Glomerular visceral epithelial cell (primary cell): ENCODE measurements around the gene LCLAT1.
A peak's percentile ranks its signal among the peaks of the same experiment; 100 is the strongest.

ENCODE experiments used
- DNase-seq: peaks from one replicate; pipeline ENCODE4 v3.0.0-alpha.2; 2016; ENCODE audit errors: extremely low spot score

LCLAT1 gene

DNA sequence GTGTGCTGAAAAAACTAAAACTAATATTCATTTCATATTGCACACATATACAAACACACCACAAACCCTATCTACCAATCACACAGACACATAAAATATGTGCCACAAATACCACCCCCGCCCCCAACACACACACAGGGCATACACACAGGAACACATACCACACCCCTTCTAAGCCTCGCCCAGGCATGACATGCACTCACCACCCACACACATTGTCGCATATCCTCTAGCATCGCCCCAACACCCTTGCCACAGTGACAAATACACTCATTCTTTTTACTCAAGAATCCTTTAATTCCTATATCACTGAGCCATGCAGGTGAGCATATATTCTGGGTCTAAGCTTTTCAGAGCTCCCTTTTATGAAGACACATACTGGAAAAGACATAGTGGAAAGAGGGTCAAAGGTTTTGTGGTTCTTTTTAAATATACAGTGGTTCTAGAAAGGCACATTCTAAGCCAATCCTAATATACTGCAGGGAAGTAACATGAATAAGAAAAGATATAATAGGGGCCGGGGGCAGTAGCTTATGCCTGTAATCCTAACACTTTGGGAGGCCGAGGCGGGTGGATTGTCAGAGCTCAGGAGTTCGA is 24.5 kb upstream of the LCLAT1 start:
- peak; percentile 5 for DNase-seq

DNA sequence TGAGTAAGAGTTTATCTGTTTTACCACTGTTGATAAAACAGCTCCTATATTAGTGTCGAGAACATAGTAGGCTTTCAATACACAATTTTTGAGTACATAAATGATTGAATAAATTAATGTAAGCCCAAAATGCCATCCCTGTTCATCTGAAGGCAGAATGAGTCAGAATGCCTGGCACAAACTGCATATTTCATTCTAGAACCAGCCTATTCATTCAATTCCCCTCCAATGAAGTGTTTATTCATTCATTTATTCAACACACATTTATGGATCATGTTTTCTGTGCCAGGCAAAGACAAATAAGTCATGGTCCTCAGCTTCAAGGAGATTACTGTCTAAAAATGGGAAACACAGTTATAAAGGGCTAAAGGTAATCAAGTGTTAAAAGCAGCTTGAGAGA is 22.8 kb upstream of the LCLAT1 start:
- no peak for DNase-seq

DNA sequence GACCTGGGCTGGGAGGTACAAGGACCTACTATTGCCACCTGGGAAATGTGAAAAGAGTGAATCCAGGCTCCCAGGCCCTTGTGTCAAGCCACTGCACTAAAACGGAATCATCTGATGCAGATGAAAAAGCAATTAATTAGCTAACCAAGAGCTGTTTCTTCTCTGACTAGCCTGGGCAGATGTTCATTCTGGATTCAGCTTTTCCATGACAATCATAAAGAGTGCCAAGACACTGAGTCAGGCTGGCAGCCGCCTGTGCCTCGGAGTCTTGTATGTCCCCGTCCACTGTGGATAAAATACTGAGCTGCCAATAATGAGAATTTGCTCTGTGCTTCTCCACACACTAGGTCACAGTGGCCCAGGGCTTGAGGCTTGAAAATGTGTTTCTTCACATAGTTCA is 21.7 kb upstream of the LCLAT1 start:
- DNase-seq: no peak

DNA sequence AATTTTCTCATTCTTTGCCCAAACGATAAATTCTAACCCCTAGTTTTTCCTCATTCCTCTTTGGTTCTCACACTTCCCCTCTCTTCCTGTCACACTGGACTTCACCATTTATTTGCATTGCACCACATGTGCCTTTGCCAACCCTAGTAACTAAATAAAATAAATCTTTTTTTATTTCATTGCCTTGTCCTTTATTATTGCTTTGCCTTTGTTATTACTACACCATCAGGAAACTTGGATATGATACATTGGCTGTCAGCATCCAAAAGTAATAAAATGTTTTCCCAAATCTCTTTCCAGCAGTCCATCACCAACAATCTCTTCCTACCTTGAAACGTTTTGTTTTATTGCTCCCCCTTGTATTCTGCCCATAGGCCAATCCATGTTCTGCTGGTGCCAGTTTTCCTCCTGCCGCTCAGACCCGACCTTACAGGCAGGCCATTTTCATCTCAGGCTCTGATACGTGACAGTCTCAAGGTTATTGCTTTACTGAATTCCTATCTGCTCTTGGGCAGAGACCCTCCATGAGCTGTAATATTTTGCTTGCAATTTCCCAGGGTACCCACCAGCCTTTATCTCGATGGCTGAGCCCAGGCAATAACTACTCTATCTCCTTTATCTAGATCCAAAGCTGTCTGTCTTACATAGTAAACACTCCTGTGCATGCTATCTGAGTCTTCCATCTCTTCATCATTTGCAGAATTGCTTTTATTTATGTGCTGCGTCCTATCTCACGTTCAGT is 19.3 kb upstream of the LCLAT1 start:
- no peak for DNase-seq

DNA sequence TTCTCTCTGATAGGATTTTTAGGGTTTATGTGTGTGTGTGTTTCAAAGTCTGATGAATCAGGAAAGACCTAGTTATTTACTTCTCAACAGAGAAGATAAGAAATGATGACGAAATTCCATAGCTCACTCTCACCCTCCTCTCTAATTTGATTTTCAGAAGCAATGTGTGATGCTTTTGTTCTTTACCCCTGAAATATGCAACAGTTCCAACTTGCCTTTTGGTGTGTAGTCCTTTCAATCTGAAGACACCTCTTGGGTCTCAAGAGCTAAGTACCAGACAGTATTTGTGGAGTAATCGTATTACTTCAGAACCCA is 18.7 kb upstream of the LCLAT1 start:
- no peak for DNase-seq

DNA sequence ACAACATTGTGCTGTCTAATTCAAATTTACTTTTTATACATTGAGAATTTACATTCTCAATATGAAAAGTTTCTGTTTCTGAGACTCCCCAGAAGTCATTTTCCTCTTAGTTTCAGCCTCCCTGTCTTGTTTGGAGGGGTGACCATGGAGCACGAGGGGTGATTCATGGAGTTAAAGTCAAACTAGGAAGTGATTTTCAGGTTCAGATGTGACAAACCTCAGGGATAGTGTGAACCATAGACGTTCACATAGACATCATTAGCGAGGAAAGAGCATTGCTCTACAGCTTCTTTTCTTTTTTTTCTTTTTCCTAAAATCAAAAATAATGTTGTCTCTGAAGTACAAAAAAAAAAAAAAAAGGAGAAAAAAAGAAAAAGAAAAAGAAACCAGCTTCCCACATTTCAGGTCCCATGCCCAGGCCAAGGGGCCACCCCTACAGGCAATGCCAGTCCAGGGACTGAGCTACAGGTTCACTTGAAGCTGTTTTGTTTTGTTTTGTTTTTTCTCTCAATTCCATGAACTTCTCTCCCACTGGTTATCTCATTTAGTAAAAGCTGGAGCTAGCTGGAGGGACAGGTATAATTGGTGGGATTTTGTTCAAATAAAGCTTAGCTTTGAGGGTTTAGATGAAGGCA is 18.1 kb upstream of the LCLAT1 start:
- no peak for DNase-seq

DNA sequence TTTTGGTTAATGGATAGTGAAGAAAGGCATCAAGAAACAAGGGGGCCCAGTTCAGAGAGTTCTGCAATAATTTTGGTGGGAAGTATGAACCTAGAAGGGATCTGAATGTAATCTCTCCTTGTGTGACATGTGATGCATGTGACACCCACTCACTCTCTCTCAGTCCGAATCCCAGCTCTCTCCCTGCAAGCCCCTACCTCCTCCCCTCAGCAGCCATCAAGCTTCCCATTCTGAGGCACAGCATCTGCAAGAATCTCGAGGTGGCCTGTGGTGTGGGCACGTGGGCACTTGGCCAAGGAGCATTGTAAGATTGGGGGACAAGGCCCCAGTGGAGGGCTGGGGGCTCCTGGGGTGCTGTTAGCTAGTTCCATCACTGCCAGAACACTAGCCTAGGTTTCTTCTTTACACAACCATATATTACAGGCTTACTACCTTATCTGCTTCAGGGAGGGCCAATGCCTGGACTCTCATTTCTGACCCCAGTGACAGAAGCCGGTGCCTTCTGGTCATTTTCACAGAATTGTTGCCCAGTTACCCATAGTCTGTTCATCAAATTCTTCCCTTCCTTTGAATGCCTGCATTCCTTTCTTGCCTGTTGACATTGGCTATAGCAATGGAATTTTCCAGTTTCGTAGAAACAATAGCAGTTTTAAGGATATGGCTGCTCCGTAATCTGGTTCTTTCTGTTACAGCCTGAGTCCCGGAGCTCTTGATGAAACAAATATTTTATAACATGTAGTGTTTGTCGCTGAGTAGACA is 13.3 kb upstream of the LCLAT1 start:
- DNase-seq: no peak

DNA sequence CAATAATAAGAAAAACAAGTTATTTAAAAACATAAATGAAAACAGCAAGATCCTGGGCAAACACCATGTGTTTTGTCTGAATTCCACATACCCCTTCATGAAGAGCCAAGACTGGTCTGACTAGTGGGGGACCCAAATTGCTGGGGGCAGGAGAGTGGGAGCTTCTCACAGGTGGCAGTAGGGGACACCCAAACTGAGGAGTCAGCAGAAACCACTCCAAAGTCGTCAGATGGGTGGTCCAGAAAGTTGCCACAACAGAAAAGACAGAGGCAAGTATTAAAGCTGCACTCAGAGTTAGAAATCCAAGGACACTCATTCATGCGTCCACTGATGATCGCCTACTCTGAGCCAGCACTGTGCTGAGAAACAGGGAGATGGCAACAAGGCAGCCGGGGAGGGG is 12.3 kb upstream of the LCLAT1 start:
- no peak for DNase-seq

DNA sequence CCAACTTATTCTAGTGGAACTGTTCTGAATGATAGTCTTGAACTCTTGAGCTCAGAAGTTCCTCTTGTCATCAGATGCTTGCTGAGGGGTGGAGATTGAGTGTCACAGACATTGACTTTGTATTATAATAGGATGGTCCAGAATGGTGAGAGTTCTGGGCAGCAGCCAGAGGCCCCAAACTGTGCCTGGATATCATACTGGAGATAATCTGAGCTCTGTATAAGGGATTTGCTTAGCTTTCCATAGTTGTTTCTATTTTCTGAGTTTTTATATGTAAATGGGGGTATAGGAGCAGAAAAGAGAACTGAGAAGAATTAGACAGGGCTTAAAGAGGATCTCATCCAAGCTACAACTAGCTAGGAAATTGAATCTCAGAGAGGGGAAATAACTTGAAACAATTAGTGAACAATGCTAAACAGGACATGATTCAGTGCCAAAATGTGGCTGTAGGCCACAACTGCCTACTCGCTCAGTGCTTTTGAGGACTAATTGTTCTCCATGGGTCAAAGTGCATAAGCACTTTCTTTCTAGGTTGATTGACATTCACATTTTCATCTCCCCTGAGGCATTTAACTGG is 10.1 kb upstream of the LCLAT1 start:
- no peak for DNase-seq

DNA sequence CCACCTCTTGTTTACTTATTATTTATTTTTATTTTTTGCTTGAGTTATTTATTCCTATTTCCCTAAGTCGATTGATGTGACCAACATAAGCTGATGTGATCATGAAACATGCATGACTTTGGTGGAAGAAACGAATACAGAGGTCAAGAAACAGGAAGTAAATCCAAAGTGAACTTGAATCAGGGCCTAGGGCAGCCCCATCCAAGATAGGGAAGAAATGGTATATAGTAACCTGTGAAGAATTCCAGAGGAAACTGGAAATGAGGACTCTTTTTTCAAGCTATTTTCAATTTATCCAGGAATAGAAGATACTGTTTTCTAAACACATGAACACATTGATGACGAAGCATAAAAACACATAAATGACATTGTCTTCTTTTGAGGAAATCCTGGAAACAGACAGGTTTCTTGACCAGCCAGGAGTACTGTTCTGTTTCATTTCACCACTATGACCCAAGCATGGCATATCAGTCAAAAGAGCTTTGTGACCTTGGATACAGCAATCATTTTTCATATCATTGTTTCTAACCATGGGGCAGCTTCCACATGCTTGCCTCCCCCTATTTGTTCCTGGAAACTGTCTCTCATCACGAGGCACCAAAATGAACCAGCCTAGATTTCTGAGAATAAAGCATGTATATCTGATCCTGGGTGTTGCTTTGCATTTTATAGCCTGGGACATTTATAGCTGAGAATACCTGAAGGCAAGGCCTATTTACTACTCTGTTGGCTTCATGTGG is 9.1 kb upstream of the LCLAT1 start:
- no peak for DNase-seq

DNA sequence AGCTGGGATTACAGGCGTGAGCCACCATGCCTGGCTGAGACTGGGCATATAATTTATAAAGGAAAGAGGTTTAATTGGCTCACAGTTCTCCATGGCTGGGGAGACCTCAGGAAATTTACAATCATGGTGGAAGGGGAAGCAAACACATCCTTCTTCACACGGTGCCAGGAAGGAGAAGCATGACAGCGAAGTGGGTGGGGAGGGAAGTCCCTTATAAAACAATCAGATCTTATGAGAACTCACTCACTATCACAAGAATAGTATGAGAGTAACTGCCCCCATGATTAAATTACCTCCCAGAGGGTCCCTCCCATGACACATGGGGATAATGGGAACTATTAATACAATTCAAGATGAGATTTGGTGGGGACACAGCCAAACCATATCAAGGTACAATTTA is 7.8 kb upstream of the LCLAT1 start:
- DNase-seq: no peak

DNA sequence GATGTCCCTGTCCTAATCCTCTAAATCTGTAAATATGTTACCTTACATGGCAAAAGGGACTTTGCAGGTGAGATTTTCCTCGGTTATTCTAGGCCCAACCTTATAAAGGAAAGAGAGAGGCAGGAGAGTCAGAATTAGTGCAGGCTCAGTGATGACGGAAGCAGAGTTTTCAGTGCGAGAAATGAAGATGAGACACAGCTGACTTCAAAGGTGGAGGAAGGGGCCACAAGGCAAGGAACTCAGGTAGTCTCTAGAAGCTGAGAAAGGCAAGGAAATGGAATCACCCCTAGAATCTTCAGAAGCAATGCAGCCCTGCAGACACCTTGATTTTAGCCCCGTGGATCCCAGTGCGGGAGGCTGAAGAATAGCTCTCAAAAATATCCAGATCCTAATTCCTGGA is 7.2 kb upstream of the LCLAT1 start:
- no peak for DNase-seq

DNA sequence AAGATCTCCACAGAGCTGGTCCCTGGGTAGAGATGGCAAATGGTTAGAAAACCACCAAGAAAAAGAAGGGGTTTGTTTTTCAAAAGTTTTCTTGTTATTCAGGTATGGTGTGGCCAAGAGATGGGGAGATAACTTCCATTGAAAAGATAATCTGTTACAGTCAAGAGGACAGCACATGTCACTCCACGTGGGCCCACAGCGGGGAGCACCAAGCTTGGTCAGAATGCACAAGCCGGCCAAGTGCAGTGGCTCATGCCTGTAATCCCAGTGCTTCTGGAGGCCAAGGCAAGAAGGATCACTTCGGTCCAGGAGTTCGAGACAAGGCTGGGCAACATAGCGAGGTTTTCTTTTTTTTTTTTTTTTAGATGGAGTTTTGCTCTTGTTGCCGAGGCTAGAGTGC is 6.0 kb upstream of the LCLAT1 start:
- no peak for DNase-seq

DNA sequence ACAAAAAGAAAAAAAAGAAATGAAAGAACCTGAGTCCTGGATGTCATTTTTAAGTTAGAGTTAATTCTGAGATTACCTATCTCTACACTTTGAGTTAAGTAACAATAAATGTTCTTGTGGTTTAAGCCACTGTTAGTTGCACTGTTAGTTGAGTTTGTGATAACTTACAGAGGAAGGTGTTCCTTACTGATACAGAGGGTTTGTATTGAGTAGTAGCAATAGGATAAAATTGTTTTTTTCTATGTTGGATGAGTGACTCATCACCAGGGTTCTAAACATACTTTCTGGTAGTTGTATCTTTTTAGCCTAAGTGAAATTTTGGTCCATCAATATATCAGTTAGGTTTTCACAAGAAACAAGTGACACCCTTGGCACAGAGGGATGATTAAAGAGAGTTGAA is 4.0 kb upstream of the LCLAT1 start:
- no peak for DNase-seq

DNA sequence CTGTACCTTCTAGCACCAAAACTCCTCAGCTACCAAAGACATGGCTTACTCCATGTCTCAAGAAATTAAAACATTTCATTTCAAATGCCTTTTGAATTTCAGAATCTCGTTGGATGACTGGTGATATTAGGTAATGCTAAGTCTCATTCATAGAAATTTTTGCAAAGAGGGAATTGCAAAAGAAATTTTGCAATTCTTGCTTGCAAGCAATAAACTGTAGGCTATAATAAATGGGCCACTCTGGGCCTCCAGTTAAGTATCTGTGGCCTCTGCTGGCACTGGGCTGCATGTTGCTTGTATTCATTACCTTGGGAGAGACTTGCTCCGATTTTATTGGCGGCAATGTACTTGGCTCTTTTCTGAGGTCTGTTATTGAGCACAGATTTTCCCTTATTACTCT is 2.8 kb upstream of the LCLAT1 start:
- no peak for DNase-seq

DNA sequence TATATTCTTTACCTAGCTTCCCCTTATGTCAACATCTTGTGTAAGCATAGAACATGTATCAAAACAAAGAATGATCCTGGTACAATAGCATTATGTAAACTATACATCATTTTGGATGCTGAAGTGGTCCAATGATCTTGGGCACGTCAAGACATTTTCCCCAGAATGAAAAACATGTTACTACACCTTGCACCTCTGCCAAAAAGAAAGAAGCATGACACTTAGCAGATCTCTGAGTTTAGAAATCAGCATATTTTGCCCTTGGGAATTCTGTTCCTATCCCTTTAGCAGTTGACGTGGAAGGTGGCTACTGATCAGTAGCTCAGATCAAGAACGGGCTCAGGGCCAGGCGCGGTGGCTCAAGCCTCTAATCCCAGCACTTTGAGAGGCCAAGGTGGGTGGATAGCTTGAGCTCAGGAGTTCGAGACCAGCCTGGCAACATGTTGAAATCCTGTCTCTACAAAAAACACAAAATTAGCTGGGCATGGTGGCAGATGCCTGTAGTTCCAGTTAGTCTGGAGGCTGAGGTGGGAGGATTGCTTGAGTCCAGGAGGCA is 1.7 kb upstream of the LCLAT1 start:
- DNase-seq: no peak

DNA sequence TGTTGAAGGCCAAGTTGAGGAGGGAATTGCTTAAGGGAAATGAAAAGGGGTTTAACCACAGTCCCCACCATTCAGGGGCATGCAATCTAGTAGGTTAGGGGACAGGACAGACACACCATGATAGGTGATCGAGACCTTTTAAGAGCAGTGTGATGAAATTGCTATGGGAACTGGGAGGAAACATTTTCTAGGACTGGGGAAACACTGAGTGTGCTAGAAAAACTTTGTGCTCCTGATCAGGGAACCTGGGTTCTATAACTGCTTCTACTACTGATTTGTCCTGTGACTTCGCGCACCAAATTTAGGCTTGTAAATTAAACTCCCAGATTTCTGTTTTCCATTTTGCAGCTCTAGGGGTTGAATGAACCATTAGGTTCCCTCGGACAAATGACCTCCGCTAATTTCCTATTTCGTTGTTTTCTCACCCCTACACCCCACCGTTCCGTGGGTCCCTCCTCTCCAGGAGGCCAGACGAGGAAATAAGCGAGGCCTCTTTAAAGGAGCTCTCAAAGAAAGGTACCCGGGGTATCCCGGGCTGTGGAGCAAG is 371 bp upstream of the LCLAT1 start:
- DNase-seq: no peak

DNA sequence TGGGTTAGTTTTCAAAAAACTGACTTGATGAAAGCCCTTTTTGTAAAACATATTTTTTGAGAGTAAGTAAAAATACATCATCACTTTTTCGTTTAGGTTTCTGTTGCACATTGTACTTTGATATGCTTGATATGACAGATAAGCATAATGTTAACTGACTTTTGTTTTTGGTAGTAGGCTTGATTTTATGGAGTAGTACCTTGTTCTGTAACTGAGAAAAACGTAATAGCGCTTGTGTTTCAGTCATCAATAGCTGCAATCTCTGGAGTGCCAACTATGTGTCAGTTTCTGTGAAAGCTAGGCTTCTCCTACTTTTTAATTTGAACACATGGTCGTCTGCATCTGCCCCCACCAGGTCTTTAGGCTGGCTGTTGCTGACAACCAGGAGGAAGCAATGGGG is 1.3 kb downstream of the LCLAT1 start:
- DNase-seq: no peak

DNA sequence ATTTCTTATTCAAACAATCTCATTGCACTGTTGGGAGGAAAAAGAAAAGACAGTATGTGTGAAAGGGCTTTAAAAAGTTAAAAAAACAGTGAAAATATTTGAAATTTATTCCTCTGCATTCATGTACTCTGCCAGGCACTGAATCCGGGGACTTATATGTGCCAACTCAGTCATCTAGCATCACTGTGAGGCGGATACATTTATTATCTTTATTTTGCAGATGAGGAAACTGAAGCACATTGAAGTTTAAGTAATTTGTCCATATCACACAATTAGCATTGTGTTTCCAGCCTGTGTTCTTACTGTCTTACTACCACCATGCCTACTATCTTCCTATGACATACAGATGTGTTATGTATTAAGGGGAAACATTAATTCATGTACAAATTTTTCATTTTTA is 1.8 kb downstream of the LCLAT1 start:
- DNase-seq: no peak

DNA sequence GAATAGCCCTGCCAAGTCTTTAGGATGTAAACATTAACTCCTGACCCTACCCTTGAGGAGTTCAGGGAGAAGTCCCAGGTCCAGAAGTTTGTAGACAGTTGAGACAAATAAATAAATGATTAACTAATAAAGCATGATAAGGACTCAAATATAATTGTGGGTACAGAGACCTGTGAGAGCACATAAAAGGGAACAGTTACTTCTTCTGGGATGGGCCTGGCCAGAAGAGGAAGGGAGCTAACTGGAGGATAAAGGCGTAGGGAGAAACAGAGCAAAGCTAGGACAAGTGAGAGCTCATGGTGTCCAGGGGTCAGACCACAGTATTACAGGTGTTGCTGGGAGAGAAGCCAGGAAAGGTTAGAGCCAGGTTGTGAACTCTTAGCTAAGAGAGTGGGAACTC is 3.0 kb downstream of the LCLAT1 start:
- DNase-seq: no peak

DNA sequence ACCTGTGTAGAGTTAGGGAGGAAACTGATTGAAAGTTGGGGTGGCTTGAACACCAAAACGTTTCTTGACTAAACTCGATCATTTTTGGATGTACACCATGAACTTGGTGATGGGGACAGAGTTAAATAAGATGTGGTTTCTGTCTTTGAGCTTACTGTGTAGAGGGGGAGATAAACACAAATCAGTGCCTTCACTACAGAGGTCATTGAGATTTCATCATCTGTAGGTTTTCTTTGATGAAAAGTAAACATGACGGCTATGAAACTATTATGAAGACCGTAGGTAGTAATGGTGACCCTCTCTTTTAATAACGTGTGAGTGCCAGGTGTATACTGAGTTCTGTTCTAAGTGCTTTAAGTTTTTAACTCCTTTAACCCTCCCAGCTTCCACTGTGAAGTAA is 6.5 kb downstream of the LCLAT1 start:
- DNase-seq: no peak
